ENCODE measurements around the gene SPATS2L.

The SPATS2L gene, protein sequence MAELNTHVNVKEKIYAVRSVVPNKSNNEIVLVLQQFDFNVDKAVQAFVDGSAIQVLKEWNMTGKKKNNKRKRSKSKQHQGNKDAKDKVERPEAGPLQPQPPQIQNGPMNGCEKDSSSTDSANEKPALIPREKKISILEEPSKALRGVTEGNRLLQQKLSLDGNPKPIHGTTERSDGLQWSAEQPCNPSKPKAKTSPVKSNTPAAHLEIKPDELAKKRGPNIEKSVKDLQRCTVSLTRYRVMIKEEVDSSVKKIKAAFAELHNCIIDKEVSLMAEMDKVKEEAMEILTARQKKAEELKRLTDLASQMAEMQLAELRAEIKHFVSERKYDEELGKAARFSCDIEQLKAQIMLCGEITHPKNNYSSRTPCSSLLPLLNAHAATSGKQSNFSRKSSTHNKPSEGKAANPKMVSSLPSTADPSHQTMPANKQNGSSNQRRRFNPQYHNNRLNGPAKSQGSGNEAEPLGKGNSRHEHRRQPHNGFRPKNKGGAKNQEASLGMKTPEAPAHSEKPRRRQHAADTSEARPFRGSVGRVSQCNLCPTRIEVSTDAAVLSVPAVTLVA

DNA sequence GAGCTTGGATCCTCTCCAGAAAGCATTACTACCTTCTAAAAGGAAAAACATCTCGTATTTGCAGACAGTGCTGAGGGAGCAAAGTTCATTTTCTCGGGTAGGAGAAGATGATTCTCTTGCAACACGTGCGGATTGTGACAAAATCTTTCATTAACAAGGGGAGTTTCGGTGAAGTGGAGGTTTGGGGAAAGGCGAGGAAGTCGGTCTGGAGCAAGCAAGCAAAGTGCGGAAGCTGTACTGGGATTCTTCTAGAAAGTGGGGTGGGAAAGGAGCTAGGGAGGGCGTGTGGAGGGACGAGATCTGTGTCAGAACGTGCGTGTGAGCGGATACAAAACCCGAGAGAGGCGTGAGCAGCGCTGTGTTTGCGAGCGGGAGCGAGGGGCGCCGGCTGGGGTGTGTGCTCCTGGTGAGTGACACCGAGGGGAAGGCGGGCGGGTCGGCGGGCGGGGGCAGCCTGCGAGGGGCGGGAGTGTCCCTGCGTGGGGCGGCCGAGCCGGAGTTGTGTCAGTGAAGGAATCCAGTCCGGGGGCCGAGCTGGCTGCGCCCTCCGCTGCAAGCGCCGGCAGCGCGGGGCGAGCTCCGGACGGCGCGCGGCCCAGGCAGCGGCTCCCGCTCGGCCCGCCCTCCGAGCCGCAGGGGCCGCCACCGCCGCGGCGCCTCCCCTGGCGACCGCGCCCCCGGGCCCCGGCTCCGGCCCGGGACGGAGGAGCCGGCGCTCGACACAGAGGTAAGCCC is at the start of gene SPATS2L:
Gene SPATS2L (plus strand): TSS at position 498 of the 735 bp plus-strand sequence. CDS start 82,552 bp downstream, outside the sequence.
- DNase-seq (ENCODE audit: low read depth), result peak; percentile 21

DNA sequence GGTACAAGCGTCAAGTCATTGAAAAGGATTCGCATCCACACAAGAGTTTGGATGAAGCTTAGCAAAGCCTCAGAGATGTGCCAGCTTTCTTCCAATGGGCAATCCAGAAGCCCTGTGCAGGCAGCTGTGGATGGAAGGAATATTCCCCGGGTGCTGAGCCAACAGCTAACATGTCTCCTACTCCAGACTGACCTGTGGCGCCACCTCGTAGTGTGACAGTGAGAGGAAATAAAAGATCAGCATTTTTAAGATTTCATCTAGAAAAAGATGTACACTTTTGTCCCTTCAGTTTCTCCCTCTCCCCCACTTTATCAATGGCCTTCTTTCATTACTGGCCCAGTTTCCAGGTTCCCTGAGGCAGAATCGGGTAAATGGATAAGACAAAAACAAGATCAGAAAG is 48.9 kb upstream of the SPATS2L start:
- DNase-seq (ENCODE audit: low read depth), result no peak

DNA sequence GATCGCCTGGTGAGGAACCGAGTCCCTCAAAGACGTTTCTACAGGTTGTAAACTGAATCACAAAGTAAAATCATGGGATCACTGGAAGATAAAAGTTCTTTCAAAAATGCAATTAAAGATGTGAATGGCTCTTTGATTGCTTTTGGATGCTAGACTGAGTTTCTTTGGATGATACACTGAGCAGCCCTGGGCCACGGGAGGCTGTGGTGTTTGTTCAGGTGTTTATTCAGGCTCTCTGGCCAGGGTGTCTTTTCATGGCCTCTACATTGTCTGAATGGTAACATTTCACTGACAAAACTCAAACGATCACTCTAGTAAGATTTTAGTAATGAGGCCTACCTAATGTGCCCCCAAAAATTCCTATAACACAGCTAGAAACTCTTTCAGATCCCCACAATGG is 48.4 kb upstream of the SPATS2L start:
- DNase-seq (ENCODE audit: low read depth), result no peak

DNA sequence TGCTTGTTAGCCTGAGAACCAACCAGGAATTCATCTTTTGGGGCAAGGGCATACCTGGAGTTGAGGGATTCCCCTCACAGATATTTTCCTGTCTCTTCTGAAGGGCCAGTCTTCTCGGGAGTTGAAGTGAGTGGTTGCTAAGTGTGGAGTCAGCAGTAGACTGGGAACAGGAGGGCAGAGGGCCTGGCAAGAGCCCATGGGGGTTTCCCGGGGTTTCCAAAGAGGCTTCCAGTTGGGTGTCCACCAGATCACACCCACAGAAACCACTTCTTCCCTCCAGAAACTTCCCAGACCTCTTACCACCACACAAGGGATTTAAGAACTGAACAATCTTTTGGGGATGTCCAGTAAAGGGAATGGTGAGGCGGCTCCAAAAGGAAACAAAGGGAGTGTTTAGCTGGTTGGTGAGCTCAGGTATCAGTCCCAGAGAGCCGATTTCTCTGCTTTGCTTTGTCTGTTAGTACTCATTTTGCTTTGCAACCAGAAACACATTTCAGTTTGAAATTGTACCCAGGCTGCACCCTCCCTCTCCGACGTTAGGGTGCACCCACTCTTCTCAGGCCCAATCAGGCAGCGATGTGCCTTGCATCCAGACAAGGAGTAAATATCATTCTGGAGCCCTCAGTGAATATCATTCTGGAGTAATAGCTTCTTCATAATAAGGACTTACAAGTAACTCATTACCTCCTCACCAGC is 47.5 kb upstream of the SPATS2L start:
- no peak for DNase-seq (ENCODE audit: low read depth)

DNA sequence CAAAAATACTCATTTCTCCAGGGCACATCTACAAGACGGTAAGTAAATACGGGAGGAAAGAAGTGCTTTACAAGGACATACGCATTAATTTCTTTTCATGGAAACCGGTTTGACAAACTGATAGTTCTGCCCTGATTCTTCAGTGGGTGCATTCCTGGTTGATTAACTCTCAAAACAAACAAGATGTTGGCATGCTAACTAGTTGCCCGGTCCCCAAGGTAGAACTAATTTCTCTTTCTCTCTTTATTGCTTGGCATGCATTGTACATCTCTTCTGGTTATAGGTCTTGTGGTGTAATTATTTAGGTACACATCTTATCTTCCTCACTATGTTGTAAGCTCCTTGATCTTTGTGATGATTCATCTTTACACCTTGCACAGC is 46.9 kb upstream of the SPATS2L start:
- DNase-seq (ENCODE audit: low read depth), result no peak

DNA sequence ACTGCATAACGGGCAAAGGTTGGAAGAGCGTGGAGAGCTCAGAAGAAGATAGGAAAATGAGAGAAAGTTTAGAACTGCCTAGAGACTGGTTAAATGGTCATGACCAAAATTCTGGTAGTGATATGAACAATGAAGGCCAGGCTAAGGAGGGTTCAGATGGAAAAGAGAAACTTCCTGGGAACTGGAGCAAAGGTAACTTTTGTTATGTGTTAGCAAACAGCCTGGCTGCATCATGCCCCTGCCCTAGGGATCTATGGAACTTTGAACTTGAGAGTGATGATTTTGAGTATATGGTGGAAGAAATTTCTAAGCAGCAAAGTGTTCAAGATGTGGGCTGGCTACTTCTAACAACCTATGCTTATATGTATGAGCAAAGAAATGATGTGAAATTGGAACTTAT is 44.4 kb upstream of the SPATS2L start:
- DNase-seq (ENCODE audit: low read depth), result no peak

DNA sequence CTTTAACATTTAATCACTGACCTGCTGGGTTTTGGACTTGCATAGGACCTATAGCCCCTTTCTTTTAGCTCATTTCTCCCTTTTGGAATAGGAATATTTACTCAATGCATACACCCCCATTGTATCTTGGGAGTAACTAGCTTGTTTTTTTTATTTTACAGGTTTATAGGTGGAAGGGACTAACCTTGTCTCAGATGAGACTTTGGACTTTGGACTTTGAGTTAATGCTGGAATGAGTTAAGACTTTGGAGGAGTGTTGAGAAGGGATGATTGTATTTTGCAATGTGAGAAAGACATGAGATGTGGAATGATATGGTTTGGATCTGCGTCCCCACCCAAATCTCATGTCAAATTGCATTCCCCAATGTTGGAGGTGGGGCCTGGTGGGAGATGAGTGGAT is 43.2 kb upstream of the SPATS2L start:
- DNase-seq (ENCODE audit: low read depth), result no peak

DNA sequence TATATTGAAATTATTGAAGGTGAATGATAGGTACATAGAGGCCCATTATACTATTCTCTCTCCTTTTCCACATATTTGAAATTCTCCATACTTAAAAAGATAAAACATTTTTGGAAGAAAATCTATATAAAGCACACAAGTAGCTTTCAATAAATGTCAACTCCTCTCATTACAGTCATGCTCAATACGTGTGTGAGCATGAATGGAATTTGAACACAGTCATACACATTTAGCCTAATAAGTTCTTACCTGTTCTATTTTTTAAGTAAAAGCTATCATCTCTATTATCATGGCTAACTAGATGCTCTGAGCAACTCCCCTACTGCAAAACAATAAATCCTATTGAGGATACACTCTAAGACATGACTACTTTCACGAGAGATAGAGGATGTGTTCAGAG is 41.9 kb upstream of the SPATS2L start:
- no peak for DNase-seq (ENCODE audit: low read depth)

DNA sequence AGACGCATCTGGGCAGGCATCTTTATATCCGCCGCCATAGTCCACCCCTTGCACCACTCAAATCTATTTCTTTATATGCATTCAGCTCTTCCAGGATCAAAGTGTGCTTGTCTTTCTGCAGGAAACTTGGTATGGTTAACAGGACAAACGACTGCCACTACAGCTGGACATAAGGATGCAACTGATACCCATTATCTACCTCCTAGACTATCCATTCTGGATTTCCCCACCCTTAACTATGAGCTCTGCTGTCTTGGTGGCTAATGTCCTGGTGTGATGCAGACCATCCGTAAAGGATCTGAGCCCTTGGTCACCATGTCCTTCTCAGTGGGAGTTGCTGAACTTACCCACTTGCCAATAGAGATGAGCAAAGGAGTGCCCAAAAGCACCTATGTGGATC is 40.1 kb upstream of the SPATS2L start:
- no peak for DNase-seq (ENCODE audit: low read depth)

DNA sequence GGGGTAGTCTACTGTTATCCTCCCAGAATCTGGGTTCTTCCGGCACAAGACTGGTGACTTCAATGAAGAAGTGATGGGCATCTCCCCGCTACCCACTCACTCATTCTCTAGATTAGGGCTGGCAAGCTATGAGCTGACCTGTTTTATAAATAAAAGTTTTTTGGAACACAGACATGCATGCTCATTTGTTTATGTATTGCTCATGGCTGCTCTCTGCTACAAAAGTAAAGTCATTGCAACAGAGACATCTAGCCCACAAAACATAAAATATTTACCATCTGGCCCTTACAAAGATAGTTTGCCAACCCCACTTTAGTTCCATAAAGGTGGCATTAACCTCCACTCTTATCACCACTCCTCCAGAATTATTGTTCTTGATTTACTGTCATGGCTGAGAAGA is 39.1 kb upstream of the SPATS2L start:
- DNase-seq (ENCODE audit: low read depth), result no peak

DNA sequence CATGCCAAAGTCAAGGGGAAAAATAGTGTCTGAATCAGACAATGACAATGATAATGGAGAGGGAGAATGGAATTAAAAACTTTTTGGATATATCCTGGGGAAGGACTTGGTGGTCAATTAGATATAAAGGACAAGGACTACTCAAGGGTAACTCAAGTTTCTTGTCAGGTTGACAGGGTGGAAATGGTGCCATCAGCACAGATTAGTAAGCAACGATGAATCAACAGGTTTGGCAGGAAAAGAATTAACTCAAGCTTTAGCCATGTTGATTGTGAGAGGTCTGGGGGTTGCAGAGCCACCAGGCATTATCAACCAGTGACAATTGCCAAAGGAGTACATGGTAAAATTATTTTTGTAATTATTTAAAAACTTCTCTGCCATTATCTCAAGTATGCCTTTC is 35.8 kb upstream of the SPATS2L start:
- DNase-seq (ENCODE audit: low read depth), result no peak

DNA sequence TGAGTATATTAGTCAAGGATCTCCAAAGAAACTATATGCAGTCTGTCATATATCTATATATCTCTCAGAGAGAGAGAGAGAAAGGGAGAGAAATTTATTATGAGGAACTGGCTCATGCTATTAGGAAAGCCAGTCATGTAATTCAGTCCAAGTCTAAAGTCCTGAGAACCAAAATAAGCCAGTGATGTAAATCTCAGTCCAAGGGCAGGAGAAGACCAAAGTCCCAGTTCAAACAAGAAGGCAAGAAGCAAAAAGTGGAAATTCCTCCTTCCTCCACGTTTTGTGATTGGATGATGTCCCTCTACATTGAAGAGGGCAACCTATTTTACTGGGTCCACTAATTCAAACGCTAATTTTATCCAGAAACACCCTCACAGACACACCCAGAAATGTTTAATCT is 34.2 kb upstream of the SPATS2L start:
- no peak for DNase-seq (ENCODE audit: low read depth)

DNA sequence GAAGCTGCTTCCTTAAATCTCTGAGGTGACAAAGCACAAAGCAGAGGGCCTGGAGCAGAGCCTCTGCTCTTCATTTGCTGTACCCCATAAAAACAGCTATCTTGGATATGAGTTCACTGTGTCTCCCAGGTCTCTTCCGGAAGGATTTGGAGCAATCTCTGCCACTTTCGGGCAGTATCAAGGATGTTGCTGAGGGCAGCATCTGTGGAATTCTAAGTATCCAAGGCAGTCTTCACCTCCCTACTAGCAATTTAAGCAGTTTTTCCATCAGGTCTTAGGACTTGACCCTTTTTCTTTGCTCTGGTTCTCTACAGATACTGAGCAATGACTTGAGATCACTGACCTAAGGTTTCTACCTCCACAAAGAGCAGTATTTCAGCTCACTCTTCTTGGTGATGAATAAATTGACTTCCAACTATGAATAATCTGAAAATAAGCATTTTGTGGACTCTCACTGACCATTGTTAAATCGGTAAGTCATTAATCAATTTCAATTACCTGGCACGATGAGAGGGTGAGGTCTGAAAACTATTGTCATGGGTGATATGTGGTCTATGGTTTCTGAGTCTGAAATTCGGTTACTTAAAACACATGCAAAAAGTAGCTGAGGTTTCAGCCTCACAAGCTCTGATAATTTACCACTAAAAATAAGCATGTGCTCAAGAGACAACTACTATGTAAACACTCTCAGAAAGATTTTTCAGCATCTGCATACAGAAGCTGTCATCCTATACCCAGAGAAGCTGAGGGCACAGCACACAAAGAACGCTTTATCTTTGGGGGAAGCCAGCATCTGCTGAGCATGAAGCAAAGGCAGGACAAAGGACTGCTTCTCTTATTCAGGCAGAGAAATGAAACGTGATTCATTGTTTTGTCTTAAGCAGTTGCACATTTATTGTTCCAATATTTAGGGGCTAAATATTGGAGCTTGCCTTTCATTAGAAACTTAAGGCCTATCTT is 32.1 kb upstream of the SPATS2L start:
- no peak for DNase-seq (ENCODE audit: low read depth)

DNA sequence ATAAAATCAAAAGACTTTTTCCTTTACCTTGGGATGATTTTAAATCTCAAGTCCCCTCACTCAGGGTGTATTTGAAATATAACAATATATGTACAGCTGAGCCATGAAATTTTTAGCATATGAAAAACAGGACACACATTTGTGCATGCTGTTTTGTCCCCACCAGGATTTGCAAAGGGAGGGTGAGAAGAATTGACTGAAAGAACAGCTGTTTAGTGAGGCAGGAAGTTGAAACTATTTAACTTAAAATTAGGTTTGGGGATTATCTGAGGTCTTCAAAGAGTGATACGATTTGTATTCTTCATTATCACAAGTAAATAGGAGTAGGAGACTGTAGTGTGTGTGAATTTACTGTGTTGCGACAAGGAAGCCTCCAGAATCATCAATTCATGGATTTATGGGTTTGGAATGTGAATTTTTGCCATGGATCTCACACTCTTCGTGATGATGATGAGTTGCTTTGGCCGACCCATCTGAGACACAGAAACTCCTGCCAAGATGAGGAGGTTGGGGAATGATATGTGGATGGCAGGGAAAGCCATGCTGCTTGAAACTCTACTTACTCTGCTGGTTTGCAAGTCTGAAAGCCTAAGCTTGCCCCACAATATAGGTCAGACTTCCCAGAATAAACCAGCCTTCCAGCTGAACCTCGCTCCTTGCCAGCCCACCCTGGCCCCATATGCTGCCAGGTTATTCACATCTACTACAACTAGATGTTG is 31.0 kb upstream of the SPATS2L start:
- no peak for DNase-seq (ENCODE audit: low read depth)

DNA sequence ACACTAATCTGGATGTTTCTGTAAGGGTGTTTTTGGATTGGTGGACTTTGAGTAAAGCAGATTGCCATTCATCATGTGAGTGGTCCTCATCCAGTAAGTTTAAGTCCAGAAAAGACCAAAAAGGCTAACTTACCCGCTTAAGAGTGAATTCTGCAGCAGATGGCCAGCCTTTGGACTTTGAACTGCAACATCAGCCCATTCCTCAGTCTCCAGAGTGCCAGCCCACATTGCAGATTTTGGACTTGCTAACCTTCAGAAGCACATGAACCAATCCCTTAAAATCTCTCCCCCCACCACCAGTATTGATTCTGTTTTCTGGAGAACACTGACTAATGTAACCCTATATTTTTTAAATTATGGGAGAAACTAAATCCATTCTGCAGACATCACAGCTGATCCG is 30.0 kb upstream of the SPATS2L start:
- DNase-seq (ENCODE audit: low read depth), result no peak

DNA sequence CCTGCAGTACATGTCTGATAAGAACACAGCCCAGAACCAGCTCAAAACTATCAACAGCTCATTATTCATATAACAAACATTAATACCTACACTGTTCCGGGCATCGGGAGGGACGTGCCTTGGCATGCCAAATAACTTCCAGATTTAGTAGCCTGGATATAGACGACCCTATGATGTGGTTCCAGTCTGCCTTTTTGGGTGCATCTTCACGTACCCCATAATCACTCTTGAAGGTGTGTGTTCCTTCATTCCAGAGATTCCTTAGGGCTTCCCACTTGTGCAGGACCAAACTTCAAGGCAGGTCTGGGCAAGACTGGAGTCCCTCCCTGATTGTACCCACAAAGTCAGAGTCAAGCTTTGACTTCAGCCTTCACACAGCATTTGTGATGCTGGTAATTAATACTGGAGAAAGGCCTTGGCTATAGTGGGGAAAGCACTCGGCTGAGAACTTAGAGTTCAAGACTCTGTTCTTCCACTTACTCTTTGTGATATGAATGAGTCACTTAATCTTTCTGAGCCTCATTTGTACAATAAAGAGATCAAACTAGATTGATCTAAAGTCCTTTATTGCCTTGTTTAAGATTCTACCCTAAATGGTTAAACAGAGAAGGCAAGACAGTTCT is 27.7 kb upstream of the SPATS2L start:
- DNase-seq (ENCODE audit: low read depth), result no peak

DNA sequence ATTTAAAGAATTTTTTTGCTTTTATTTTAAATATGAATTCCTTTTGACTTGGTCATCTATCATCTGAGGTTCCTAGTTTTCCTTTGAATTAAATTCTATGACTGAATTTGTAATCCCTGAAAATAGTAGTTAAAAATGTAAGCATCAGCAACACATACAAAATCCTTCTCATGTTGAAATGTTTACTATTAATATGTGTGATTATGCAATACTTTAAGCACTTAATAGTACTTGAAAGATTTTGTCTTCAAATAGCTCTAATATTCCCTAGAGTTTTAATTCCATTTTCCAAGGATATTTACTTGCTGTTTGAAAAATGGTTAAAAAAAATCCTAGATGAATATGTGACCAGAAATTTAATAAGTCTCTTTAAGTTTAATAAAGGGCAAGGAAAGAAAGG is 26.6 kb upstream of the SPATS2L start:
- no peak for DNase-seq (ENCODE audit: low read depth)

DNA sequence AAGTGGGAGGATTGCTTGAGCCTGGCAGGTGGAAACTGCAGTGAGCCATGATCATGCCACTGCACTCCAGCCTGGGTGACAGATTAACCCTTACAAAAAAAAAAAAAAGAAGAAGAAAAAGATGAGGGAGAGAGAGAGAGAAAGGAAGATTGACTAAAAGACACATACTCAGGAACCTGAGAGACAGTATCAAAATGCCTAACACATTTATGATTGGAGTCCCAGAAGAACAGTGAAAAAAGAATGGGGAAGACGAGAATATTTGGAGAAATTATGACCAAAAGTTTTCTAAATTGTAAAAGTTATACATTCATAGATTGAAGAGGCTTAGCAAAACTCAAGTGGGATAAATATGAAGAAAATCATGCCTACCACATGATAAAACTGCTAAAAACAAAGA is 19.9 kb upstream of the SPATS2L start:
- DNase-seq (ENCODE audit: low read depth), result no peak

DNA sequence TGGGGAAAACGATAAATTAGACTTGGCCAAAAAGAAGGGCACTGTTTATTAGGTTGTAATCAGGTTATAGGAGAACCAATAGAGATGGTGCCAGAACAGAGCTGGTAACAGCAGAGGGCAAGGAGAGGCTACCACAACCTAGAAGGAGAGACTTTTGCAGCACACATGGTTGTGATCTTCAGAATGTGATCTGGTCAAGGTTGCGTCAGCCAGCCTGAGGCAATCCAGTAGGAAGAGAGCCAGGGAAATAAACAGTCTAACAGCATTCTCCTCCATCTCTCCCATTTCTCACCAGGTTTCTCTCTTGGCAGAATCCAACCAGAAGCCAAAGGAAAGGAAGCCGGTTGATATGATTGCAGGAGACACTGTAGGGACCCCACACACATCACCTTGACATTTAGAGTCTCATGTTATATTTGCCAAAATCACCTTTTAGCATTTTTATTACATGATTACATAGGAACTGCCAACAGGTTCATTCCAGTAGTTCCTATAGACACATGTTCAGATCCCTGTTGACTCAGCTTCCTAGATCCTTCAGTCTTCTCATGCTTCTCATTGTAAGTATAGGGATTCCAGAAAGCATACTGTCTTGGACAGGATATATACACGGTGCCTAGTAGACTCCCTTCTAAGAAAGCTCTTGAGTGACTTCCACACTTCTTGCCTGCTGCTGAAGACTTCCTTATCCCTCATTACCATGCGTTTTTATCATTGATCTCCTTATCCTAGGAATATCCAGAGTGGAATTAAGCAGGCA is 17.6 kb upstream of the SPATS2L start:
- no peak for DNase-seq (ENCODE audit: low read depth)

DNA sequence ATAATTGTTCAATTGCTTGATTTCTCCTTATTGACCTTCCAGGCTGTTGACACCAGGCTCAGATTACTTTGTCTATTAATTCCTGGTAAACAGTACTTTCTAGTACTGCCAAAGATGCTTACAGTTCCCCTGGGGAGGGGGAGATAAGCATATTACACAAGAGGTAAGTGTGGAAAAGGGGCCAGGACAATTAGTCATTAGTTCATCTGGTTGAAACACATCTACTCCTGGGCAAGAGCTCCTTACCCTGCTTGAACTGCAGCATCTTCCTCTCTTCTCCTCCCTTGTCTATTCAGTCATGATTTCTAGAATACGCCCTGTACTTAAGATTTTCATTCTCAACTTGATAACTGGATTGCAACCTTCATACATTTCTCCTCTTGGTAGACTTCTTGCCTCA is 10.4 kb upstream of the SPATS2L start:
- no peak for DNase-seq (ENCODE audit: low read depth)
